HG03066 (cell line): ENCODE results near the gene CD52.
"Not testable (repeated sequence)": the region's sequence is repeated elsewhere in the genome, so short reads cannot be mapped to it uniquely, and the experiment has no call there.

ENCODE experiments used
- ATAC-seq: cut with Tn5 transposase; IDR thresholded peaks from one replicate; pipeline ENCODE4 v1.9.1; 2021; ENCODE audit warnings: low read depth; ENCODE audit not compliant: unreplicated experiment

CD52 gene

DNA sequence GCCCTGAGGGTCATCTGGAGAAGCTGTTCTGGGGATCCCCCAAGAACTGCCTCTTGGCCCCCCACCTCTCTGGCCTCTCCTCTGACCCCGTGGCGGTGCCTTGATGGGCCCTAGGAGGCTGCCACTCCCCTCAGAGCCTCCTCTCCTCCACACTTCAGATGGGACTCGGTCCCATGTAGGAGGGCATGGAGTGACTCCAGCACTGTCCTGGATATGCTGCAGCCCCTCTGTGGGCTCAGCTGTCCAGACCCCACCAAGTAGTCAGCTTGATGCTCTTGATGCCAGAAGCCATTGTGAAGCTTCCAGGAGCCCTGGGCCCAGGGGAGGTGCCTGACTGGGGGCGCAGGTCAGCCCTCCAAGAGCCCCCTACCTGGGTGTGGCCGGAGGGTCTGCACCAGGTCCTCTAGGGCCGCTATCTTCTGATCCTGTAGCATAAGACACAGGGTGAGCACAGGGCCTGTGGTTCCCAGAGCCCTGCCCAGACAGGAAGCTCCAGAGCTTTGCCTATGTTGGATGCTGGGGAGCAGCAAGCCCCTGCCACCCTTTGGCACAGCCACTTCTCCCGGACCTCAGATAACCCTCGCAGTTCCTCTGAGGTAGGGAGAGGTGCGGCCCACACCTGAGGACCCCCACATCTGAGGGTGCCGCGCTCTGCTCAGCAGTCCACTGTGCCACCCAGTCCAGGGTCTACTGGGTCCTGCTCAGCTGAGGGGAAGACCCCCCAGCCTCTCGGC, 20.5 kb upstream of the CD52 start:
- no peak for ATAC-seq

- ATAC-seq: no peak
These were observed 20.0 kb upstream of the CD52 start for GRCh38 chr1:26297791-26298124.

GRCh38 chr1:26300578-26301275, 17.0 kb upstream of the CD52 start:
- no peak for ATAC-seq

GRCh38 chr1:26302733-26303405, 14.9 kb upstream of the CD52 start:
- no peak for ATAC-seq

GRCh38 chr1:26305667-26306289, 12.0 kb upstream of the CD52 start:
- ATAC-seq: no peak

GRCh38 chr1:26306290-26307229, 11.2 kb upstream of the CD52 start, which contains the start of gene UBXN11:
UBXN11 (minus strand) TSS chr1:26306636; CDS start chr1:26302883, 3,753 bp downstream.
- peak; percentile 99 for ATAC-seq

GRCh38 chr1:26307363-26307781, 10.4 kb upstream of the CD52 start:
- ATAC-seq: no peak

DNA sequence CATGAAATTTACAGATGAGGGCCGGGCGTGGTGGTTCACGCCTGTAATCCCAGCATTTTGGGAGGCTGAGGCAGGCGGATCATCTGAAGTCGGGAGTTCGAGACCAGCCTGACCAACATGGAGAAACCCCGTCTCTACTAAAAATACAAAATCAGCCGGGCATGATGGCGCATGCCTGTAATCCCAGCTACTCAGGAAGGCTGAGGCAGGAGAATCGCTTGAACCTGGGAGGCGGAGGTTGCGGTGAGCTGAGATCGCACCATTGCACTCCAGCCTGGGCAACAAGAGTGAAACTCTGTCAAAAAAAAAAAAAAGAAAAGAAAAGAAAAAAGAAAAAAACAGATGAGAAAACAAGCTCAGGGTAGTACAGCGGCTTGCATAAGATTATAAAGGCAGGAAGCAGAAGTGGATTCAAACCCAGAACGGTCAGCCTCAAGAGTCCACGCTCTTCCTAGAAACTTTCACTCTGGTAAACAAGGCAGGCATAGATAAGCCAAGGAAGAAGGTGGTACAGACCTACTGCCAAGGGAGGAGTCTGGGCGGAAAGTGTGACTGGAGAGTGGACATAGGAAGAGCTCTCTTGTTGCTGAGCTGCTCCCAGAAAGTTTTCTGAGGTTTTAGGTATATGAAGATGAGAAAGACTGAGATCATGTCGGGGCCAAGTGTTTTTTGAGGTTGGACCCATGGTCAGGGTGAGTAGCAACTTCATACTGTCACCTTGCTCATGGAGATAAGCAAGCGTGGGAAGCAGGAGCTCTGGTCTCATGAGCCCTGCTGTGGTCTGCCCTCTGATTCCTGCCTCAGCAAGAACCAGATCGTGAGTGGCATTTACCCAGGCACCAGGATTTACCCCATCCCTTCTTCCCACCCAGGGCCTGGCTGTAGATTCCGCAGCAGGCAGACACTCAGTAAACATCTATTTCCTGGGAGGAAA, 9.5 kb upstream of the CD52 start:
- ATAC-seq: not testable (repeated sequence)

DNA sequence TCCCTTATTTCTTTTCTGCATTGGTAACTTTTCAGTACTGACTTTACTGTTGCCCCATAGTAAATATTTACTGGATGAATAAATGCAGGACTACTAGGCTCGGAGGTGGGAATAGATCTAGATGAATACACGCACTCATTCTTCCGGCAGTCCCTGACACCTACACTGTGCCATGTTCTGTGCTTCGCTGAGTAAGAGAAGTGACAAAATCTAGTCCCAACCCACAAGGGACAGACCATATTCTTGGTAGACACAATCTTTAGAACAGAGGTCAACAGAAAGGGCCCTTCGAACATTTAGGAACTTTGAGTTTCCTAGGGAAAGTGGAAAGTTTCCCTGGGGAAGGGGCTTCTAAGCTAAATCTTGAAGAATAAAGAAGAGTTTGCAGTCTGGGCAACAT, 3.3 kb upstream of the CD52 start:
- no peak for ATAC-seq

DNA sequence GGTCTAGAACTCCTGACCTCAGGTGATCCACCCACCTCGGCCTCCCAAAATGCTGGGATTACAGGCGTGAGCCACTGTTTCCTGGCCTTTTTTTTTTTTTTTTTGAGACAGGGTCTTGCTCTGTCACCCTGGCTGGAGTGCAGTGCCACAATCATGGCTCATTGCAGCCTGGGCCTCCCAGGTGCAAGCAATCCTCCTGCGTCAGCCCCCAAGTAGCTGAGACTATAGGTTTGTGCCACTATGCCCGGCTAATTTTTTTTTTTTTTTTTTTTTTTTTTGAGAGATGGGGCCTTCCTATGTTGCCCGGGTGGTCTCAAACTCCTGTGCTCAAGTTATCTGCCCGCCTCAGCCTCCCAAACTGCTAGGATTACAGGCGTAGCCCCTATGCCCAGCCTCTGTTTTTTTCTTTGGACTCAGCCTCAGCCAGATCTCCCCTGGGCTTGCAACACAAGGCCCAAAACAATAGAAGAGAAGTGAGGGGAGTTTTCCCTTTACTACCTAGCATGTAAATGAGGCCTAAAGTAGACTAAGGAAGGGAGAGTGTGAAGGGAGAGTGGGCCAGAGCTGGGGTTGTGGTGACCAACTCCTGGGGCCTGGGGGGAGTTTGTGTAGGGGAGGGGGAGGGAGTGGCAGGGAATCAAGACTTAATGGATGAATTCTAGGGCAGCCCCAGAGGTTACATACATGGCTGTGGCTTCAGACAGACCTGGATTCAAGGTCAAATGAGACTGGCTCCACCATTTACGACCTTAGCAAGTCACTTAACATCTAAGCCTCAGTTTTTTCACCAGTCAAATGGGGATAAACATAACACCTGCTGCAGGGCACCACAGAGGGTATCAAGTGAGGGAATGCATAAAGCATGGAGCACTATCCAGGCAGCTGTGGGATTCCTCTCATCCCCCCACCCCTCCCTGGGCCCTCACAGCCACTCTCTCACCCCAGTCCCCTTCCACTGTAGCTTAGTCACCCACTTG, 1.6 kb upstream of the CD52 start:
- ATAC-seq: no peak

DNA sequence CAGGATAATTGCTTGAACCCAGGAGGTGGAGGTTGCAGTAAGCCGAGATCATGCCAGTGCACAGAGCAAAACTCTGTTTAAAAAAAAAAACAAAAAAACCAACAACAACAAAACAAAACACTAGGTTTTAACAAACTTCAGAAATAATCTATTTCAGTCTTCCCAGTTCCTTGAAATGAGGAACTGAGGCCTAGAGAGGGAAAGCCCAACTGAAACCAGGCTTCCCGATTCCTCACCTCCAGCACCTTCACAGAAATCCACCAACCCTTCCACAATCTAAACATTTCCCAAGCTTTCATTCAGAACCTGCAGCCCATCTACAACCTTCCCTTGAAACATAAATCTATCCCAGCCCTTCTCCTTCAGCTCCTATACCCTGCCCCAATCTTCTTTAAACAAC, 612 bp upstream of the CD52 start:
- no peak for ATAC-seq

DNA sequence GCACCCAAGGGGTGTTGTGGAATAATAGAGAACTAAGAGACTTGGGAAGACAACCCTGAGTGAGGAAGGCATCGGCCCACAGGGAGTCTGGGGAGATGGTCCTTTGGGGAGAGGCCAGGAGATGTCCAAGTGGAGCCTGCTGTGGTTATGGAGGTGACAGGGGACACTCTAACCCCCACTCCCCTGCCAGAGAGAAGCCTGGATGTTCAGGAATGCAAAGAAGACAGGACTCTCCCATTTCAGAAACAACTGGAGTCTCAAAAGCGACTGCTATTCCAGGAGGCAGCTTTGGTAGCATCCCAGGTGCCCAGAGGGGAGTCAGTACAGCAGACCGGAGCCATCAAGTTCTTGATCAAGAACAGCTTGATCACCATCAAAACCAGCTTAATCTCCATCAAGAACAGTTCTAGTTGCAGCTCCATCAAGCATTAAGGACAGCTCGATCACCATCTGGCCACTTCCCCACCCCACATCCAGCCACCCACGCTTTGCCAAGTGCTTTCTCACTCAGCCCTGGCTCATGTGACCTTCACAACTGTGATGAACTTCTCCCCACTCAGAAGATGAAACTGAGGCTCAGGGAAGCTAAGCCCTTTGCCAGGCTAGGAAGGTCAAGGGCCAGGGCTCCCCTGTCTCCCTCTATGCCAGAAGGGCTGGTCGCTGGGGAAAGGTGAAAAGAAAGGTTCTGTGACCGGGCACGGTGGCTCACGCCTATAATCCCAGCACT, 743 bp downstream of the CD52 start:
- ATAC-seq: no peak

- ATAC-seq: no peak
These were observed 3.1 kb downstream of the CD52 start for GRCh38 chr1:26320896-26321295.

DNA sequence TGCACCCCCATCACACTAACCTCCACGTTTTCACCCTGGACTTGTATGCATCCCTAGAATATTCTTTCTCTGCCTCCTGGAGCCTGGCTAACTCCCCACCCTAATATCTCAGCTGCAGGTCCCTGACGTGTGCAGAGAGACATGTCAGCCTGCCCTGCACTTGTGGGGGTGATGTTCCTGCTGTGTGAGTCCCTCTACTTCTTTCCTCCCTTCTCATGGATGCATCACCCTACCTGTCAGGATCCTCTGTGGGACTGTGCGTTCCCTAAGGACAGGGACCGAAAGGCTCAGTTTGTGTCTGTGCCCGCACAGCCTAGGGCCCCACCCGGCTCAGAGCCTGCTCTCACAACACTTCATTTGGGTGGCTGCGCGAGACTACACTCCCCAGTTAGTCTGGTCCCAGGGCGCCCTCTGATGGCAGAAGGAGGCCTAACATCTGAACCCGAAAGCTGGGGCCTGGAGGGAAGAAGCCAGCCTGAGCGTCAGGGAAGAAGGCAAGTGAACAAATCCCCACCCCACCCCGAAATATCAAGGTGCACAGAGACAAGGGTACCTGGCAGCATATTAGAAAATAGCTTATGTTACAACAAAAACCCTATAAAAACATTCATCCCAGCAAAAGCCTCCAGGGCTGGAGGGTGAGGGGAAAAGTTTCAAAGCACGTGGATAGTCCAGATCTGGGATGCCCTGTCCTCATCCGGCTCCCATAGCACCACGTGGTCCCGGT, 3.7 kb downstream of the CD52 start:
- peak; percentile 37 for ATAC-seq

- no peak for ATAC-seq
These were observed 4.2 kb downstream of the CD52 start for GRCh38 chr1:26322042-26322331.

DNA sequence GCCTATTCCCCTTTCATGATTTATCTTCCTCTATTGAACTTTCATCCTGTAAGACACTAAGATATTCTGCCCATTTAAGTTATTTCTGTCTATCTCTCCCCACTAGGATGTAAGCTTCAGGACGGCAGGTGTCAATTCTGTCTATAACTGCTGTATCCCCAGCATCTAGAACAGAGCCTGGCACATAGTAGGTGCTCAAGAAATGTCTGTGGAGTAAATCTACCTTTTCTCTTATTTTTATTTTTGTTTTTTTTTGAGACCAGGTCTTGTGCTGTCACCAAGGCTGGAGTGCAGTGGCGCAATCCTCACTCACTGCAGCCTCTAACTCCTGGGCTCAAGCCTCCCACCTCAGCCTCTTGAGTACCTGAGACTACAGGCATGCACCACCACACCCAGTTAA, 5.6 kb downstream of the CD52 start:
- ATAC-seq: no peak

DNA sequence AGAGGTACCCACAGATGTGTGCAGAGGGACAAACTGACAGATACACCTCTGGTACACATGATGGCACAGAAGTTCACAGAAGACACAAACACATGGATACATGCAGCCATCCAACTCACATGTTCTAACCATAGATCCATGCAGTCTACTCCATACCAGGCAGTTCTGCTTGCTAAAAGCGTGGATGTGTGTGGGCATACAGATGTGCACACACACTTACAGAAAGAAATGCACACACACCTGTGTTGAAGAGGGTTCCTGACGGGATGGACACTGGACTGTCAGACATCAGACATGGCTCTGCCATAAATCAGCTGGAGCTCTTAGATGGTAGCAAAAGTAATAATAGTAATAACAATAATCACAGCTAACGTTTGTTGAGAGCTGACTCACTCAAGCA, 6.8 kb downstream of the CD52 start:
- no peak for ATAC-seq
